NCI-H446 treated with DMSO at 0.1 percent for 48 hours (cell line): ENCODE data around the gene NEDD4L.
"Not testable (repeated sequence)": the region's sequence is repeated elsewhere in the genome, so short reads cannot be mapped to it uniquely, and the experiment has no call there.

Experiments used
- DNase-seq: peaks from one replicate; lab custom pipeline; 2025; lab: John Stamatoyannopoulos, UW

Gene NEDD4L

DNA sequence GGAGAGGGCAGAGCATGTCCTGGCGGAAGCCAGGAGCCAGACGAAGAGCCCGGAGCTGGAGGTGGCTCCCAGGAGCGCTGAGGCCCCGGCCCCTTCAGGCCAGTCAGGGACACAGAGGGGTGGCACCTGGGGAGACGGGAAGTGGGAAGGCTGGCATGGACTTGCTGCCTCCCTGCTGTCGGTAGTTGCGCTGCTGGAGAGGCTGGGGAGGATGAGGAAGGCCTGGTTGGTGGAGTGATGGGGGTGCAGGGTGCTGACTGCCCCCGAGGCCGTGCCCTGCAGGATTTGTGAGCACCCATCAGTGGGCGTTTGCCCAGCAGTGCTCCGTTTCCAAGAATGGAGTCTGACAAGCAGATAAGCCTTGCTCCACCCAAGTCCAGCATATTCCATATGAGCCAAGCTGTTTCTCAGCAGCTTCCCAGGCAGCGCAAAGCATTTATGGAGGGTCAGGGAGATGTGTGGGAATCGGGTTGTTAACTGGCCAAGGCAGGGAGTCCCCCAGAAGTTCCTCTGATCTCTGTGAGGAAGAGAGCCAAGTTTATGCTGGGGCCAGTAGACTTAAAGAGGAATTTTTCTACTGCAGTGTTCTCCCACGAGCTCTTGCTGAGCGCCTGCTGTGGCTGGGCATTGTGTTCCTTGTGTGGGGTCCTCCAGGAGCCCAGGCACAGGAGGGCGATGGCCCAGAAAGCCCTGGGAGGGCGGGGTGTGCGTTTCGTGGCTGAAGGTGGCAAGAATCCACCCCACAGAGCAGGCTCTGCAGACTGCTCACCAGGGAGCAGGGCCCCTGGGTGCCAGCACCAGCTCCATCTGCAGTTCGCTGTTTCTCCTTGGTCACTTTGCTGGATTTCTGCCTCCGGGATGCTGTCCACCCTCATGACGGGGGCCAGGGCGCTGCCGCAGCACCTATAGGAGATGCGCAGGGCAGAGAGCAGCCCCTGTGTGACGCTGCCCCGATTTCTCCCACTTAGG lies 334.7 kb downstream of the NEDD4L start:
- DNase-seq = no peak

DNA sequence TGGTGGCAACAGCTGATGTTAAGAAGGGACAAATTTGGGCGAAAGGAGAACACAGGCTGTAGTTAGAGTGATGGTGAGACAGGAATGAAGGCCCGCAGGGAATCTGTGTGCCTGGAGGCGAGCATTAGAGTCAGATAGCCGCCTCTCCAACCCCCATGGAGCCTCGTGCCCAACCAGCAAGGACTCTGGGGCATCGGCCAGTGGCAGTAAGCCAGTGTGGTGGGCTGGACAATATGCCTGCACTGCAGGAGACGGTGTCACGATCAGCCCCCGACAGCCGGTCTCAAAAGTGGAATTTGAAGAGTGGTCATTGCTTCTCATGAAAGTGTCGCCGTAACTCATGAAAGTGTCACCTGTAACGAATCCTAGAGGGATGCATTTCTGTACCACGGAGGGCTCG lies 335.4 kb downstream of the NEDD4L start:
- no peak for DNase-seq

DNA sequence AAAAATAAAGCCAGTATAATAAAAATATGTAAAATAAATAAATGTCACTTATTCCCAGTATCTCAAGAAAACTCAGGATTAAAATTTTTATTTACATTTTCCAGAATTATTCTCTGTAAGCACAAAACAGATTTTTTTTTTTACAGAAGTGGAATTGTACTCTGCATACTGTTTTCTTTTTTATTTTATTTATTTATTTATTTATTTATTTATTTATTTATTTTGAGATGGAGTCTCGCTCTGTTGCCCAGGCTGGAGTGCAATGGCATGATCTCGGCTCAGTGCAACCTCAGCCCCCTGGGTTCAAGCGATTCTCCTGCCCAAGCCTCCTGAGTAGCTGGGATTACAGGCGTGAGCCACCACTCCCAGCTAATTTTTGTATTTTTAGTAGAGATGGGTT lies 336.1 kb downstream of the NEDD4L start:
- not testable (repeated sequence) for DNase-seq

DNA sequence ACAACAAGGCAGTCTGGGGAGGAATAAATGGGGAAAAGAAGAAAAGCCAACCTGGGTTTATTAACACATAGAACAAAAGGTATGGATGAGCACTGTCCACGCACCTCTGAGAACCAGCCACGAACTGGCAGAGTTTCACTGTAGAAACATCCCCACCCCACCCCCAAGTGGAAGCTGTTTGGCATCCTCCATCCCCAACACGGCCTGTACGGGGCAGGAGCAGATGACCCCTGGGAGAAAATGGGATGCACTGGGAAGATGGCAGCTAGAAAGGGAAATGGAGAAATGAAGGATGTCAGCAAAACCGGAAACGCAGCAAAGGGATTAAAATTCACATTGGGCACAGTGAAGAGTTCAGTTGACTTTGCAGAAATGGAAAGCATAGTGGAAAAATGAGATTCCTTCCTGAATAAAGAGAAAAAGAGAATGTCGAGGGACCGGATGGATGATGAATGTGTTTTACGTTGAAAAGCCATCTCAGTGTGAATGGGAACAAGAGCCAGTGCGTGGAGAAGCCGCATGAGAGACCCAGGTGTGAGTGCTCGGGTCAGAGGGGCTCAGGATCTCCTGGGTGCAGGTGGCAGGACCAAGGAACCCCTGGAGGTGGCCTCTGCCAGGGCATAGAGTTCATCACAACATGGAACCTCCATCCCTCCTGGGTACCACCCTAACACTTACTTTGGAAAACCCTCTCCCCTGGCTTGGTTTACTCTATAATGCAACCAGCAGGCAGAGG lies 337.8 kb downstream of the NEDD4L start:
- no peak for DNase-seq

DNA sequence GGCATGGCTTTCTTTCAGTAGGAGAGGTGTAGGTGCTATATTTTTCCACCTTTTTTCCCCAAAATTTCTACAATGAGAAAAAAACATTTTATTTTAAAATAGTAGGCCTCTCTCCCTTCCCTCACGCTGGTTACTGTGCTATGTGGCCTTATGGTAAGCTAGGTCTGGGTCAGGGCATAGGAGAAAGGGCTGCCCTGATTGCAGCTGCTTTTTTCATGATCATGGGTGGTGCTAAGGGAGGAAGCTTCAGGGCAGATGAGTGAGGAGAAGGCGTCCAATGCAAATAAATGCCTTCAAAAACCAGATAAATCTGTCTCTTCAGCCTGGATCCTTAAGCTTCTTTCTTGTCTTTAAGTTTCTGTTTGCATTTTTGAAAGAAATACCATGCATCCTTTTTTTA lies 338.4 kb downstream of the NEDD4L start:
- no peak for DNase-seq

DNA sequence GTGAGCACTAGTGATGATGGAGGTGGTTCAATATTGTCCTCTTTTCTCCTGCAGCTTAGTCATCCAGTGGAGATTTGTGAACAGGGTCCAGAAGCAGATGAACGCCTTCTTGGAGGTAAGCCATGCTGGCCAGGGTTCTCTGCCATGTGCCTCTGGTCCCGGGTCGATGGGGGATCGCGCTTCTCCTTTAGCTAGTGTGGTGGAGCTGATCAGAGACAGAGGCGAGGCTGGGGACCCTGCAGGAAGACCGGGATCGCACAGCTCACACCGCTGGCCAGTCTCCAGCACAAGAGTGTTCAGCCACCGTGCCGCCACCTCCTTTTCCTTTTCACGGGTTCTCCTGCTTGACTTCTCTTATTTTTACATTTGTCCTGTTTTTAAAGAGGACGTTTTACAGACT lies 341.4 kb downstream of the NEDD4L start:
- no peak for DNase-seq

DNA sequence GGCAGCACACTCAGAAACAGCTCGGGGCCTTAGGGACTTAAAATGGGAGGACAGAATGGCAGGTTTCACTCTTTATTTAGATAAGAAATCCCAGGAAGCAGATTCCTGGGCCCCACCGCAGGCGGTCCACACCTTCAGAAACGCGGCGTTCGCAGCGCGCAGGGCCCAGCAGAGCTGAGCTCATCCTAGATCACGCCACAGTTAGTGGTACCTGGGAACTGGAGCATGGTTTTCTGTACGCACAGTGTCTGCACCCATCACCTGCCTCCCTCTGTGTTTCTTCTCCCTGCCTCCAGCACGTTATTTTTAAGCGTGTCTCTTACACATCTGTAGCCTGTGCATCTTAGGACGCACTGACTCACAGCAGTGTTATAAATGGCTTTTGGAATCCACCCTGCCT lies 342.8 kb downstream of the NEDD4L start:
- DNase-seq = no peak

DNA sequence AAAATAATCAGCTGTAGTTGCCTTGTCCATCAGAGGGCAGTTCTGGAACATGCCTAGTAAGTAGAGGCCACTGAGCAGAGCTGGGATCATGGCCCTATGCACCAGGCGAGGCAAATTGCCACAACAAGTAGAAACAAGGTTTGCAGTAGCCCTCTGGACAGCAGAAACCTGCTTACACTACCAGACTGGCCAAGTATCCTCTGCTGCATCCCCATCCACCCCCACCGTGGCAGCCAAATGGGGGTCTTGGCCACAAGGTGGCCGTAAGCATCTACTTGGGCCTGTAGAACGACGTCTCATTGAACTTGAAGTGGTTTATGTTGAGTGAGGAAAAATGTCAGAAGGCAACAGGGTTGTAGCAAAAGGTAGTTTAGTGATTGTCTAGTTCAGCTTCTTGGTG lies 343.7 kb downstream of the NEDD4L start:
- DNase-seq = no peak

DNA sequence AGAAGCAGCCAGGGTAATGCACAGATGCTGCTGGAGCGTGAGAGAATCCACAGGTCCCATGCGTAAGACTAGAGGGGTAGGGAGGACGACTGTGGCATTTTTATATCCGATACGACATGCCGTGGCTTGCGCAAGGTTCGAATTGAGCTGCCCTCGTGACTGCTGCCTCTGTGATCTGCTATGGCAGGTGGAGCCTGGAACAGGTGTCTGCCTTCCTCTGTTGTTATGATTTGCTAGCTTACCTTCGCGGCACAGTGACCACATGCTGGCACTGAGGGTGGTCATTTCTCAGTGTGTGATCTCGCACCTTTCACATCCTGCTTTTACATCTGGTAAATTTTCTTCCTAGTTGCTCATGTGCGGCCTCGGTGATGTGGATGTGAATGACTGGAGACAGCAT lies 344.7 kb downstream of the NEDD4L start:
- DNase-seq = no peak

DNA sequence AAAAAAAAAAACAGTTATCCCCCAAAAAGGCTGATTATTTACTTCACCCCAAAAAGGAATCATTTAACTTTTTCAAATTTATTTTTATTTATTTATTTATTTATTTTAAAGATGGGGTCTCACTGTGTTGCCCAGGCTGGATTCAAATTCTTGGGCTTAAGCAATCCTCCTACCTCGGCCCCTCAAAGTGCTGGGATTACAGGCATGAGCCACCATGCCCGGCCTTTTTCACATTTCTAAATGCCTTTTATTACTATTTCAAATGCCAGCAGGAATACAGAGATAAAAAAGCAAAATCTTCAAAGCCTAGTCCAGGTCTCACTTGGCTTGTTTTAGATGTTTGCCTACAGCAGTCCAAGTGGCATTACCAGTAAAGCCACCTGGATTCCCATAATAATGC lies 345.7 kb downstream of the NEDD4L start:
- no peak for DNase-seq

DNA sequence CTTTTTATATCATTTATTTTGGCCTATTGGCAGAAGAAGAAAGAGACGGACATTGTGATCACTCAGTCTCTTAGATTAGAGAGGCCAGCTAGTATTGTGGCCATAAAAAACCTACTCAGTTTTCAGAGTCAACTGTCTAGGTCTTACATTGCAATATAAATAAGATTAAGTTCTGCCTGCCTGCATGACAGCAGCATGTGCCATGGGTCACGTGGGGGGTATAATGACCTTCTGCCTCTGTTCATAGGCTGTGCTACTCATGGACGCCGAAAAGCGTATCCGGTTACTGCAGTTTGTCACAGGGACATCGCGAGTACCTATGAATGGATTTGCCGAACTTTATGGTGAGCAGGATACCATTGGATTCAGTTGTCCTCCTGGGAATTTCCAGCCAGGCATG lies 346.4 kb downstream of the NEDD4L start:
- DNase-seq = no peak

DNA sequence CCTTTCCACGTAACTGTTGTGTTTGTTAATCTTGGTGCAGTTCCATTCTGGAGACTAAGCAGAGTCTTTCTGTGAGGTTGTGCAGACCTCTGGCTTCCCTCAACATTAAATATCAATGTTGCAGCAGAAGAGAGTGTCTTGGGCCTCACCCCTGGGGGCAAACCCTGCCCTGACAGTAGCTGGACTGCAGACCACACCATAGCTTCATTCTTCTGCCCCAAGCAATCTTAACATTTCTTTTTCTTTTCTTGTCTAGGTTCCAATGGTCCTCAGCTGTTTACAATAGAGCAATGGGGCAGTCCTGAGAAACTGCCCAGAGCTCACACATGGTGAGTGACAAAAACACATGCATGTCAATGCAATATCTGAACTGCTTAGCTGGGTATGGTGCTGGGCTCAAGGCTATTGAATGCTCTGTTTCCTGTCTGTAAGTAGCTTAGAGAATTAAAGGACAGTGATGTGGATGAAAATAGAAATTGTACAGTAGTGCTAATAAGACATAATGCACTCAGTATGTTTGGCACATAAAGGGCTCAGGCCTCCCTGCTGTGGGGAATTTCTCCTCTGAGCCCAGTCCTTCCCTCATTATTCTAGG lies 347.3 kb downstream of the NEDD4L start:
- no peak for DNase-seq

DNA sequence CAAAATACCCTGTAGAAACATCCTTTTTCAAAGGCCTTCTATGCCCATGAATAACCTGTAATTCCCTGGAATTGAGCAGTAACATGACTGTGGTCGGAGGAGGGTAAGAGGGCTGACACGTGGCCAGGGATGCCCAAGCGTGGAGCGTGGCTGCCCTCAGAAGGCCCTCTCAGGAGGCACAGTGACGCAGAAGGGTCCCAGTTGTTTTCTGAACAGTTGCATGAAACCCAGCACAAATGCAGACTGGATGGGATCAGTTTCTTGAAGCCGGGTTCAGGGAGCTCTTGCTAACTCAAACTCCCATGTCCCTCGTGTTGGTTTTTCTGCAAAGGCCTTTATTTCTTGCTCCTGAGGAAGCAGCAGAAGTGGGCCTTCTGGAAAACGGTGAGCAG lies 347.9 kb downstream of the NEDD4L start:
- no peak for DNase-seq

DNA sequence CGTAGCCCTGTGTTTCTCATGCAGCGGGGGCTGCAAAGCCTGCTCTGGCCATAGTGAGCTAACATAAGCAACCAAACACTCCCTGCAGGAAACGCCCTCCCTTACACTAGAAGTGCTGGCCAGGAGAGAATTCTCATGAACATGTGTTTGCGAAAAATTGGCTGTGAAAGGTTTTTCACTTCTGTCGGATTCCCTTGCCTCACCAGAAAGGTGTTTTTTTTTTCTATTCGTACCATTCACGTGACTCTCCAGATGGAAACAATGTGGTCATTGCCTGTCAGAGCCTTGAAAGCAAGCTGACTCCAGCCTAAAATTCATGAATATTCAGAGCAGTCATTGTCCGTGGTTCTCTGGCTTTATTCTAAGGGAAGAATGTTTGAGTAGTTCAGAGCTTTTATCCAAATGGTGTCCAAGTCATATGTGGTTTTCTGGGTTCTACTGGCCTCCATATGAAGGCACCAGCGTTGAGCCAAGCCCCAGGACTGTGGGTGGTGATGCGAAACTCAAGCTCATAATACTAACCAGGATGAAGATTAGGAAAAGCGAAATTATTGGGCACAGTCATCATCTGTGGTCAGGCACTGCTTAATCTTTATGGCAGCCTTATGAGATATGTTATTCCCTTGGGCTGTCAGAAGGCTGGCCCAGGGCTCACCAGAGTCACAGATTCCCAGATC lies 348.4 kb downstream of the NEDD4L start:
- no peak for DNase-seq

DNA sequence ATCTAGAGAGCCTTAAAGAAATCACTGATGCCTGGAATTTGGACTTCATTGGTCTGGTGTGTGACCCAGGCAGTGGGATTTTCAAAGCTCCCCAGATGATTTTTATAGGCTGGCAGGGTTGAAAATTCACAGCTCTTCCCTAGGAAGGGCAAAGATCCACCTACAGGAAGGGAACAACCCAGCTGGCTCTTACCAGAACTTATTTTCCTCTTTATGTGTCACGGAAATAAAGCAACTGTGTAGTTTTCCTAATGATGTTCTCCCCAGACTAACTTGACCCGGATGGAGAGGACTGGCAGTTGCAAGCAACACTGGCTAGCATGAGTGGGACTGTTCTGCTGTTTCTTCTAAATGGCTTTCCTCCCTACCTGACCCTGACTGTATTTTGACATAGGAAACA lies 349.3 kb downstream of the NEDD4L start:
- DNase-seq = no peak

DNA sequence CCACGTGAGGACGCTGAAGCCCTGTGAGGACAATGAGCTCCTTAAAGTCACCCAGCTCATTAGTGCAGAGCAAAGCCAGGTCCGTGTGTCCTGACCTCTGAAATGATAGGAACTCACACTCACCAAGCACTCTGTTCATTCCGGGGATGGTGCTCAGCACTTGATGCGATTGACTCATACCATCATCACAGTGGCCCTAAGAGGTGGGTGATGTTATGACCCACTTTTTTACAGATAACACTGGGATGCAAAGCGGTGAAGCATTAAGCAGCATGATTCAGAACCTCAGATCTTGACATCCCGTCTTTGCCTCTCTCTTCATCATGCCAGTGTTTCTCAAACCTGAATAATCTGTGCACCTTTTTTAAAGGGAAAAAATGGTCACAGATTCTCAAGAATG lies 350.0 kb downstream of the NEDD4L start:
- DNase-seq = no peak

DNA sequence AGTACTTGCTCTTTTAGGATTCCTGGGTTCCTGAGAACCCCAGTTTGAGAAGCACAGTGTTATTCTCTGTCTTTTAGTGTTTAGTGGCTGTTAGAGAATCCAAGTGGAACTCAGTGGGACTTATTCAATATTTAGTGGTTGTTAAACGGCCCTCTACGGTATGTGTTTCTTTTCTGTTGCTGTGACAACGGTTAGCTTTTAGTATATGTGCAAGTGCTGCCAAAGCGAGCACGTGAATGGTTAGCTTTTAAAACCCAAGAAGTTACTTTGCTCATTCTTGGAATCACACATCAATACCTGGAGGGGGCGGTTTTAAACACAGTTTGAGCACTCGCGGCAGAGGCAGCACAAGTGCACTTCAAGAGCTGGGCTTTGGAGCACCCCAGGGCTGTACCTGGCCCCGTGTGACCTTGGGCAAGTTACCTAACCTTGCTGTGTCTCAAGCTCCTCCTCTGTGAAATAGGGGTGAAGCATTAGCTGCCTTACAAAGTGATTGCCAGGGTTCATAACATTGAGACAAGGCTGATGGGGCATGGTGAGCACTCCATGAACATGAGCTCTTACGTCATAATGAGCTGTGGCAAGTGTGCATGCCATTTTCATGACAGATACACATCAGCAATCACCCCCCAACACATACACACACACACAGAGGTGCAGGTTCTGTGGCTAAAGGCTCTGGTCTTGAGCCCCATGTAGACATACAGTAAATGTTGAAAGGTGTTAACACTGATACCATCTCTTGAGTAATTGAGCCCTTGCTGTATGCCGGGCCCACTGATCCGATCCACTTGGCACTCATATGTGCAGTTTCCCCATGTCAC lies 350.8 kb downstream of the NEDD4L start:
- DNase-seq = no peak

DNA sequence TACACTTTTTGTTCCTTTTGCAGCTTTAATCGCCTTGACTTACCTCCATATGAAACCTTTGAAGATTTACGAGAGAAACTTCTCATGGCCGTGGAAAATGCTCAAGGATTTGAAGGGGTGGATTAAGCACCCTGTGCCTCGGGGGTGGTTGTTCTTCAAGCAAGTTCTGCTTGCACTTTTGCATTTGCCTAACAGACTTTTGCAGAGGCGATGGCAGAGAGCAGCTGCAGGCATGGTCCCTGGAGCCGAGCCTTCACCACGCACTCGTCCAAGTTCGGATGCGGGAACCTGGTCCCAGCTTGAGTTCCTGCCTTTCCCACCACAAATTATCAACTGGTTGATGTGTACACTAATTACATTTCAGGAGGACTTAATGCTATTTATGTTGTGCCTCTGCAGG lies 352.1 kb downstream of the NEDD4L start:
- DNase-seq = no peak

DNA sequence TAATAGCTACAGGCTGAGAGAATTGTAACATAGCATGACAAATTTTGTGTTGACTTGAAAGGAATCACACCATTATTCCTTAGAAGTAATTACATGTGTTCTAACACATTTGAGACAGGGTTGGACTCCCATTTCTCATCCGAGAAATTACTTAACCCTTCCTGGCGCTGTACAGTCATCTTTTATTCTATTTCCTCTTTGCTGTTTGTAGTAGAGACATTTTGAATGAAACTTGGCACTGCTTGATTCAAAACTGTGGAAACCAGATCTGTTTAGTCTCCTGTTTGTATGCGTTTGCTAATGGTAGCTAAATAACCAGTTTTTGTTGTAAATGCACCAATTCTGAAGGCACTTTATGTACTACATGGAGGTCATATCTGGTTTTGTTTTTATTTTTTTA lies 352.9 kb downstream of the NEDD4L start:
- no peak for DNase-seq

DNA sequence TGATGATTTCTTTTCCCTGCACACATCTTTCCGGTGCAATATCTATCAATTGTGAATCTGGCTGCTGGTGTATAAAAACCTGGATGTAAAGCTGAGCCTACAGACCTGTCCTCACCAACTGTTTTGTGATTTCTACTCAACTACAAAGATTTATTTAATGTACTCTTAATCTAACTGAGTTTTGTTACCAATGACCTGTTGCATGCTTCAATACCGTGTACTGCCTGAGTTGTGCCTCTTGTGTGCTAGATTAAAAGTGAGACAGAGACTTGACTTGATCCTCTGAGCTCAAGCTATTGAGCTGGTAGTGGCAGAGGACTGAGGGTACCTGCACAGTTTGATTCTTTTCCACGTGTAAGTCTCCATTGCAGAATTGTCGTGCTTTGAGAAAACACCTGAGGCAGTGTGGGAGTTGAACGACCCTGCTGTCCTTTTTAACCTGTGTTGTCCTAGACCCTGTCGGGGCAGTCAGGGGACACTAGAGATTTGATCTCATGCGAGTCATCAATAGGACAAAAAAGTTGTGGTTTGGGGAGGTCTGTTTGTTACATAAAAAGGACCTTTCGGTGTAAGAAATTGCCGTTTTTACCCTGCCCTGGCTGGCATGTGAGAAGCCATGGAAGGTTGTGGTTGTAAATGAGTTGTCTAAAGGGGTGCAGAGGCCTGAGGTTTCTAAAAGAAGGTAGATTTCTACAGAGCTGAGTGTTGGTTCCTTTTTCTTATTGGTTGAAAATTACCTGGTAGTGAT lies 353.5 kb downstream of the NEDD4L start:
- DNase-seq = no peak
